B cell (primary cell): ENCODE measurements around the gene ARHGAP45.

ENCODE experiments used
- CTCF ChIP-seq: fragments of 200-600 bp; IDR thresholded peaks from one replicate; pipeline ENCODE4 v1.8.0; 2022; ENCODE audit warnings: antibody characterized with exemption, mild to moderate bottlenecking
- EZH2 ChIP-seq: IDR thresholded peaks from 2 replicates; pipeline ENCODE4 v1.6.1; 2012; ENCODE audit warnings: borderline replicate concordance, low read depth, mild to moderate bottlenecking, moderate library complexity, low read length; ENCODE audit not compliant: insufficient read depth, poor library complexity, severe bottlenecking

DNA sequence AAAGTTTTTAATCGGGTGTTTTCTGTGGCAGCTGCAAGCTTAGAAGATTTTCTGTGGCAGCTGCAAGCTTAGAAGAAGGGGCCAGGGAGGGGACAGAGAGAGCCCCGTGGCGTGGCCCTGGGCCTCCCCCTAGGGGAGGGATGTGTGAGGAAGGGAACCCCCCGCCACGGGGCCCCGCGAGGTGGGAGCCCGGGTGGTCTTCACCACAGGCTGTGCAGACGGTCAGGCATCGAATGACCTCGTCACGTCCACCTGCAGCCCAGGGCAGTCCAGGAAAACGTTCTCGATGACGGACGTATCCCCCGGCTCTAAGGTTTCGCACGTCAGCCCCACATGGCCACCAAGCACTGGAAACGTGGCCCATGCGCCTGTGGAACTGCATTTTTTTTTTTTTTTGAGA, 19.6 kb downstream of the ARHGAP45 start:
- TF ChIP-seq EZH2 (no peak), CTCF (no peak)
